HG02642 (cell line): Measurements from ENCODE around the gene ISLR.

Source experiments
- ATAC-seq: cut with Tn5 transposase; IDR thresholded peaks from one replicate; pipeline ENCODE4 v1.9.1; 2021; ENCODE audit warnings: mild to moderate bottlenecking; ENCODE audit not compliant: unreplicated experiment, poor library complexity

ISLR gene

GRCh38 chr15:74192751-74193150 lies 19.2 kb downstream of the ISLR start:
- ATAC-seq, result no peak

GRCh38 chr15:74193299-74193718 lies 19.8 kb downstream of the ISLR start:
- ATAC-seq, result no peak

DNA sequence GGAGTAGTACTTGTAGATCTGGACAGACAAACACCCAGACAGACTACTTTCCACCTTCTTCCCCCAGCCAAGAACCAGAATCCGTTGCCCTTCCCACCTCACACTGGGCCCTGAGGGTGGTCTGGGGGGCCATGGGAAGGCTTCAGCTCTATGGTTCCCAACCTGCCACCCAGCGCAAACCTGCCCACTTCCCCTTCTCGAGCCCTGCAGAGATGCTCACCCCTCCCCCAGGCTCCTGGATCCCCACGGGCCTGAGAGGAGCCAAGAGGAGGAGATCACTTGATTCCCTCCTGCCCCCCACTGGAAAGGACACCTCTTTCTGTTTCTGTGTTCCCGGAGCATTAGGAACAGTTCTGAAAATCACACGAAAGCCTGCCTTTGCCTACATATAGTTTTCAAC lies 20.4 kb downstream of the ISLR start:
- ATAC-seq, result no peak

GRCh38 chr15:74194572-74195559 lies 21.4 kb downstream of the ISLR start:
- no peak for ATAC-seq

- no peak for ATAC-seq
These were observed 22.7 kb downstream of the ISLR start for GRCh38 chr15:74196175-74196574.

GRCh38 chr15:74197176-74197965 lies 23.9 kb downstream of the ISLR start:
- ATAC-seq, result no peak

- ATAC-seq, result no peak
These were observed 25.8 kb downstream of the ISLR start for GRCh38 chr15:74199297-74199652.

DNA sequence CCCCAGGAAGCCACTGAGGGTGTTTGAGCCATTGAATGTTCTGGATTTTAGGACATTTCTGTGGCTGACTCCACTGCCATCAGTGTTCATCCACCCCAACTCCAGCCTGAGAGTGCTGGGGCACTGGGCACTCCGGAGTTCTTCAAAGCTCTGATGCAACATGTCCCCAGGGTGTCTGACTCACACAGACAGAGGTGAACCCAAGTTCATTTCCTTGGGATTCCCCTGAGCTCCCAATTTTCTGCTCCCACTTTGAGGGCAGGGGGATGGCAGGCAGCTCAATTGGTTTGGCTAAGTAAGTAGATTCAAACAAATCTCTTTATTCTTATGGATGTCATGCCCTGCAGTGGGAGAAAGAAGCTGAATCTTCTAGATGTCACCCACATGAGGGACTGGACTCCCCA lies 26.9 kb downstream of the ISLR start:
- no peak for ATAC-seq

DNA sequence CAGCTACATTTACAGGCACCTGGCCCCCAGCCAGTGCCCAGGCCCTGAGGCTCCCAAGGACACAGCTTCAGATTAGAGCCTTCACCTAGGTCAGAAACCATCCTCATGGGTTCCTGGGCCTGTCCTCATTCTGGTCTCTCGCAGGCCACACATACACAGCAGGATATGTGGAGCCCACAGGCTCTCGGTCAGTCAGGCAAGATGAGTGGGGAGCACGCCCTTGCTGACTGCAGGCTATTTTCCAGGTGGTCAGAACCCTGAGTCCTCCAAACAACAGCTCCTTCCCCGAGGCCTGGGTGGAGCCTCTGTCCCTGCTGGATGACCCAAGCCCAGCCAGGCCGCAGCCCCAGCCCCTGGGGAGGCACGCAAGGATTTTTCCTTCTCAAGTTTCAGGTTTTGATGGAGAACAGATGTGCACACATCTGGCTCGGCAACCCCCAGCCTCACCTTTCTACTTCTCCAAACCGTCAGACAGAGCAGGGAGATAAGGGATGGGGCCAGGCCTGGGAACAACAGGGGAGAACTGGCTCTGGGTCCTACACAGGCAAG lies 27.4 kb downstream of the ISLR start:
- ATAC-seq, result no peak

- no peak for ATAC-seq
These were observed 28.4 kb downstream of the ISLR start for GRCh38 chr15:74201710-74202420.

DNA sequence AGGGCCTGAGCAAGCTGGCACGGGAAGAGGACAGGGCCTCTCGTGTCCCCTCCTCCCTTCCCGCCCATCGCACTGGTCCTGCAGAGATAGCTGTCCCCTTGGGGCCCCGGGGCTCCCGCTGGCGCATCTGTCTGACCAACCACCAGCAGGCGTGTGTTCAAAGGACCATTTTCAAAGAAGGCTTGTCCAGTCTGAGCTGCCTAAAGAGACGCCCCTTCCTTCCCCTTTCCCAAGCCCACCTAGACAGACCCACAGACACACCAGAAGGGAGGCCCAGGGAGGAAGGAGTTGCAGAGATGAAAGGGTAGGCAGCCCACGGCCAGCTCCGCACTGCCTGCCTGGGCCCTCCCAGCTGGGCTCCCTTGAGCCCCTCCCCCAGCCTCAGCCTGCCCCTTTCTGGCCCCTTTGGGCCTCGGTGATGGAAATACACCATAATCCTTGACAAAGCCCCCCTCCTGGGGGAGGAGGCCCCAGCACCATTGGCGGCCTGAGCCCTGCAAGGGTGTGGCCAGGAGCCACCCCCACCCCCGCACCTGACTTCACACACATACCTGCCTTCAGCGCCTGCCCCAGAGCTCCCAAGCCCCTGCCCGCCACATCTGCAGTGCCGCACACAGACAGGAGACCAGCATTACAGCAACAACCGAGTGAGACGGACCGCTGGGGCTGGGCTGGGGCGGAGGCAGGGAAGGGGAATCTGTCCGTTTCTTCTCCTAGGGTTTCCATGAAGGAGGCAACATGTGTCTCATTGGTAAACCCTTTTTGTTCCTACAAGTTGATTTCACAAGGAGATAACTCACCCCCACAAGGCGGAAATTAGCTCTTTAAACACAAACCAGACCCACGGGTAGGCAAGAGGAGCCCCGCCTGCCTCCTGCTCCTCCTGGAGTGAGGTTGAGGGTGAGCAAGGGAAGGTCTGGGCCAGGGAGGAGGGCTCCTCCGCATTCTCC lies 29.2 kb downstream of the ISLR start, which contains the start of gene STRA6:
Gene STRA6 (minus strand): TSS at position 336 of the 950 bp plus-strand sequence. CDS start 520 bp downstream, outside the sequence.
- no peak for ATAC-seq

DNA sequence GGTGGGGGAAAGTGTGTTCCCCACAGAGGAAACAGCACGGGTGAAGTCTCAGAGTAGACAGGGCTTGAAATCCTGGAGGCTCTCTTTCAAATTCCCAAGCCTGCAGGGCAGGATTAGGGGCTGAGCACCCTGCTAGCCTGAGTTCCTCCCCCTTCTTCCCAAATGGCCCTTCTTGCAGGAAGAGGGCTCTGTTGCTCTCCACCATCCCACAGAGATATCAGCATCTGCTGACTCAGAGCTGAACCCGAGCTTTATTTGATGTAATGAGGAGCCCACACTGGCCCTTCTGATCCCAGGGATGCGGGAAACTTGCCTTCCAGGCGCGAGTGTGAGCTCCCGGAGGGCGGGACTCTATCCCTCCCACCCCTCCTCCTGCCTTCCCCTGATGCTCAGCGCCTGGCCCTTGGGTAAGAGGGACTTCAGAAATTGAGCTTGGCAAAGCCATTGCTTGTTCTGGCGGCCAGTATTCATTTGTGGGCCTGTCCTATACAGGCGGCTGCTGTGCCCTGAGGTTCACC lies 30.5 kb downstream of the ISLR start:
- no peak for ATAC-seq

- ATAC-seq, result no peak
These were observed 32.1 kb downstream of the ISLR start for GRCh38 chr15:74205582-74205947.

- ATAC-seq, result no peak
These were observed 33.3 kb downstream of the ISLR start for GRCh38 chr15:74206801-74207281.

- no peak for ATAC-seq
These were observed 34.3 kb downstream of the ISLR start for GRCh38 chr15:74207652-74208440.

- no peak for ATAC-seq
These were observed 35.0 kb downstream of the ISLR start for GRCh38 chr15:74208496-74208895.

DNA sequence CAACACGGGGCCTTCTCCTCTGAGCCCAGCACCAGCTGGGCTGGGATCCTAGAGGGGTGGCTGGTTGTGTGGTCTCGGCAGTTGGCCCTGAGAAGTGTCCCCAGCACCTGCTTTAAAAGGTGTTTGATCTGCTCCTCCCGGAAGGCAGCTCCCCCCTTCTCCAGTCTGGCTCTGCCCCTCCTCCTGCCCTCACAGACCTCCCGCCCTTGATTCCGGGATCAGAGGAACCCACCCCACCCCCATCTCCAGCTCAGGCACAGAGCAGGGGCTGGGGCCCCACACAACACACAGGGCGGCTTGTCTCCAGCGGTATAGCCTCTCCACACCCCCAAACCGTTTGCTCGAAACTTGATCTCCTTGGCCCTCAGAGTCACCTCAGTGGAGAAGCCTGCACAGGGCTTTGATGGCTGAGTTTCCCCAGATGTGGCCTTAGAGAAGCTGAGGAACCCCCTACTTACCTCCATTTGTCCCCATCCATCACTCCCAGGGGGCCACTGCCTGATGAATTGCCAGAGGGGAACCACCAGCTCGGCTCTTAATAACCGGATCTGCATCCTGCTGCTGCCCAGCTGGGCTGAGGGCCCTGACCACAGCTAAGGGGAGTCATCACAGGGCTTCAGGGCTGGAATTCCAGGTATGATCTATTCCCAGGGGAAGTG lies 35.5 kb downstream of the ISLR start:
- ATAC-seq, result no peak

- ATAC-seq, result no peak
These were observed 36.0 kb downstream of the ISLR start for GRCh38 chr15:74209560-74209958.
